DMS114 treated with DMSO at 0.1 percent for 48 hours (cell line): ENCODE data around the gene CCNJL.
"Not testable (repeated sequence)": the region's sequence is repeated elsewhere in the genome, so short reads cannot be mapped to it uniquely, and the experiment has no call there.

Experiments used
- DNase-seq: peaks from one replicate; lab custom pipeline; 2025; ENCODE audit not compliant: unreplicated experiment; lab: John Stamatoyannopoulos, UW

The CCNJL gene

DNA sequence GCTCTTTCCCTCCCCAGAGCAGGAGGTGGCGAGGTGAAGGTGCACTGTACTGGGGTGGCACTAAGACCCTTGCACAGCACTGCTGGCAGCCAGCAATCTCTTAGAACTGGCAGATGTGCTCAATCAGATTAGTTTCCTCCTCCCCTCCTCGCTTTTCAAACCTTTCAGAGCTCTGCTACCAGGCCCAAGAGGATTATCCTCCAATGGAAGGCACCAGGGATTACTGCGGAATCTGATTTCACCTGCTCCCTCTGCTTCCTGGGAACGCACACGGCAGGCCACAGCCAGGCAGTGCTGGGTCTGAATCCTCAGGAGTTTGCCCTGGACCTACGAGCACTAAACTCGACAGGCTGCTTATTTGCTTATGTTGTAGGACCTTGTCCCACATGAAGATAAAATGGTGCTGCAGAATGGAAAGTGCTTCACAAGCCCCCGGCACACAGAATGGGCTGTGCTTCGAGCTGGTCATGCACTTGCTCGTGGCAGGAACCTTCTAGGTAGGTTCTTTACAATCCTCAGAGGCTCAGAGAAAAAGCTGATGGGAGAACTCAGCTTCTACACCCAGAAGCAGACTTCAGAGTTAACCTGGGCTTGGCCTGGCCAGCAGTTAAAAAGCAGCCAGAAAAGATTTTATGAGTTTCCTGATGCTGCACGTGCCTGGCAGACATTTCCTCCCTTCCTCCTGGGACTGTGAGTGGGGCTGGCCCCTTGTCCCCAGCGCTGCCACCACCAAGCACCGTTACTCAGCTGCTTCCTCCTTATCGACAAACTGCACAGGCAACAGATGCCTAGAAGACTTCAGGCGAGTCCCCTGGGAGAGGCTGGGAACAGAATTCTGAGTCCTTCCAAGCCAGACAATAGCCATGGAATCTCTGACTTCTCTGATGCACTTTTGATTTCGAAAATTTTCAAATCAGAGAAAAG is 50.0 kb downstream of the CCNJL start:
- no peak for DNase-seq

- DNase-seq, result no peak
Observed at GRCh38 chr5:160260881-160261815, 51.2 kb downstream of the CCNJL start.

- DNase-seq, result no peak
Observed at GRCh38 chr5:160260006-160260775, 52.2 kb downstream of the CCNJL start.

DNA sequence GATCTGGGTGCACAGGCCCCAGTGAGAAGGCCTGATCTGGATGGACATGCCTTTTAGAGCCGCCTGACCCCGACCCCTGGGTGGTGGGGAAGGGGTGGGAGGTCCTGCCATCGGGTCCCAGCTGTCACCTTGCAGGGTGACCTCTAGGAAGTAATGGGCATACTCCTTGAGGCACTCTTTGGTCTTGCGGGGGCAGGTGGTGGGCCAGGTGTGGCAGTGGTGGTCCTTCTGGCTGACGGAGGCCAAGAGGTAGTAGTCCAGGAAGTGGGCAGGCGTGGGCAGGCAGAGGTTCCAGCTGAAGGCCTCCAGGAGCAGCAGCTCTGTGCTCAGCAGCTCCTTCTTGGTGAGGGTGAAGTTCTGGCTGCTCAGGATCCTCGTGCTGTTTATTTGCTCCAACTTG is 53.0 kb downstream of the CCNJL start:
- no peak for DNase-seq

DNA sequence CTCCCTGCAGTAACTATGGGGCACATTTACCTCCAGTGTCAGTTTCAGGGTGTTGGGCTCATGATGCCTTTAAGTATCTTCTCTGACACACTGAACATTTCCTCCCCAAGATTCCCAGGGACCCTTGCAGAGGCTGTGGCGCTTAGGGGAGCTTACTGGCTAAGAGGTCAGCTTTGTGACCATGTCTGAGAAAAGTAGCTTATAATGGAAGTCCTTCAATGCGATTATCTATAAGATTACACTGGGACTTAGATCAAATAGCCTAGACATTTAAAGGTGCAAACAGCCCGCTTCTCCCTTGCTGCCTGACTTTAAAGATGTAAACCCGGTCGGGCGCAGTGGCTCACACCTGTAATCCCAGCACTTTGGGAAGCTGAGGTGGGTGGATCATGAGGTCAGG is 57.7 kb downstream of the CCNJL start:
- no peak for DNase-seq

DNA sequence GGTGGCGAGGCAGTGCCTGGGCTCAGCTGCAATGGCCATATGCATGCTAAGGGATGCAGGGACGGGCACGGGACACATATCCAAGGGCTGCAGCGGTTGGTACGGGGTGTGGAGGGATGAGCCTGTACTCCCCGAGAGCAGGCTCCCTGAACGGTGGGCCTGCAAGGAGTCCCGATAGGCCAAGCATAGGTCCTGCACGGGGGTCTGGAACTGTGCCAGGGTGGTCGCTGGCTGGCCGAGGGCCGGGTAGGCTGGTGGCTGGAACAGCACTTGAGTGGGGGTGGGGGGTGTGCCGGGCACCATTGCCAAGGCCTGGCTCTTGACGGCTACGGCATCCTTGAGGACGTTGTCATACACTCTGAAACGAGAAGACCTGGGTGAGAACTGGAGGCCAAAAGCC is 58.9 kb downstream of the CCNJL start:
- no peak for DNase-seq

- DNase-seq, result no peak
Observed at GRCh38 chr5:160252916-160253315, 59.4 kb downstream of the CCNJL start.

- DNase-seq, result no peak
Observed at GRCh38 chr5:160251406-160252155, 60.8 kb downstream of the CCNJL start.

DNA sequence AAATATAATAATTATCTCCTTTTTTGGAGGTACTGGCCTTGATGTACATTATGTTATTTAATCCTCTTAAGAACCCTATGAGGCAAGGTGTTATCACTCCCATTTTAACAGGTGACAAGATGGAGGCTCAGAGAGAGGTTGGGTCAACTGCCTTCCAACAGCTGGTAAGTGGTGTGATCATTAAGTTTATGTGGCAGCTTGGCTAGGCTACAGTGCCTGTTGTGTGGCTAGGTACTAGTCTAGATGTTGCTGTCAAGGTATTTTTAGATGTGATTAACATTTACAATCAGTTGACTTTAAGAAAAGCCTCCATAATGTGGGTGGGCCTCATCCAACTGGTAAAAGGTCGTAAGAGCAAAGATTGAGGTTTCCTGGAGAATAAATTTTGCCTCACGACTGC is 61.5 kb downstream of the CCNJL start:
- no peak for DNase-seq

DNA sequence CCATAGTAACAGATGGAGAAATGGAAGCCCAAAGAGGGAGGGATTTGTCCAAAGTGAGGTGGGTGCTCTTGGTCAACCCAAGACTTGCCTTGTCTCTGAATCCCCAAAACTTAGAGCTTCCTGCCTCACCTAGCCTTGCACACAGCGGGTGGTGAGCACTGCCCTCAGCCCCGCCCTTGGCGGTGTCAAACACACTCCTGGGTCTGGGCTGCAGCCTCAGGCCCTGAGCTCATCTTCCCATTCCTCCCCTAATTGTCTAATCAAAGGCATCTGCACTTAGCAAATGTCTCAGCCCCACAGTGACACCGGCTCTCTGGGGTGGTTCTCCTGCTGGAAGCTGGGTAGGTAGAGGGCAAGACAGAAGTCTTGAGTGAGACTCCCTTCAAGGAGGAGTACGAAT is 62.1 kb downstream of the CCNJL start:
- DNase-seq, result no peak

GRCh38 chr5:160249570-160249969 is 62.8 kb downstream of the CCNJL start:
- not testable (repeated sequence) for DNase-seq

DNA sequence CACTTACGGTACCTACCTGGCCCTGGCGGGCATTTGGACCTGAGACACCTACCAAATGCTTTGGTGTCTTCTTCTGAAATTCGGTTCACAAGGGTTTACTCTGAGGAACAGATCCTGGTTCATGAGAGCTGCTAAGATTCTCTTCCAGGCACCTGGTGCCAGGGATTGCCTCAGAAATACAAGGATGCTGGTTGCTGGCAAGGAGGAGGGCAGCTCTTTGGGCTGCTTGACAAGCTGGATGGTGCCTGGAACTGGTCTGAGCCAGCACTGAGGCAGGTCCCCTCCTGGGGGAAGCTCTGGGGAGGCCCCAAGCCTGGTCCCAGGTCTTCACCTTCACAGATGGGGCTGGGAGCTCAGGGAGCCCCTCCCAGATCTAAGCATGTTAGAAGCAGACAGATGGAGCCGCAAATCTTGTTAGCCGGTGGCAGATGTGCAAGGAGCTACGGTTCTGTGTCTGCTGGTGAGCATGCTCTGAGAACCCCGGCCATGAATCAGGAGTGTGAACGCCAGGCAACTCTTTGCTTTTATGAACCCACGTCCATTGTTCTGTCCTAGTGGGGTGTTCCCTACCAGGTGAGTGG is 66.8 kb downstream of the CCNJL start:
- DNase-seq, result no peak

DNA sequence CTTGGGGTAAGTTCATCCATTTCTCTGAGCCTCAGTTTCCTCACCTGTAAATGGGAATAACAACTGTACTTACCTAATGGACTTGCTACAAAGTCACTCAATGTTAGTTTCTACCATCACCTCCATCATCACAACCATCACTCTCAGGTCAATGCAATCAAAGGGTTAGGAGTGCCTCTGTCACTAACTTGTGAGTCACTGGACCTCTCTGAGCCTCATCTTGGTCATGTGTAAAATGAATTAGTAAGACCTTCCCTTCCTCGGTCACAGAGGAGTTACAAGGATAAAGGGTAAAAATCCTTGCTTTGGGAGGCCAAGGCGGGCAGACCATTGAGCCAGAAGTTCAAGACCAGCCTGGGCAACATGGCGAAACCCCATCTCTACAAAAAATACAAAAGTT is 70.2 kb downstream of the CCNJL start:
- no peak for DNase-seq

- no peak for DNase-seq
Observed at GRCh38 chr5:160240350-160240749, 72.0 kb downstream of the CCNJL start.

- DNase-seq, result no peak
Observed at GRCh38 chr5:160237571-160238093, 74.7 kb downstream of the CCNJL start.

- no peak for DNase-seq
Observed at GRCh38 chr5:160235731-160236130, 76.6 kb downstream of the CCNJL start.

- no peak for DNase-seq
Observed at GRCh38 chr5:160233215-160233614, 79.1 kb downstream of the CCNJL start.

DNA sequence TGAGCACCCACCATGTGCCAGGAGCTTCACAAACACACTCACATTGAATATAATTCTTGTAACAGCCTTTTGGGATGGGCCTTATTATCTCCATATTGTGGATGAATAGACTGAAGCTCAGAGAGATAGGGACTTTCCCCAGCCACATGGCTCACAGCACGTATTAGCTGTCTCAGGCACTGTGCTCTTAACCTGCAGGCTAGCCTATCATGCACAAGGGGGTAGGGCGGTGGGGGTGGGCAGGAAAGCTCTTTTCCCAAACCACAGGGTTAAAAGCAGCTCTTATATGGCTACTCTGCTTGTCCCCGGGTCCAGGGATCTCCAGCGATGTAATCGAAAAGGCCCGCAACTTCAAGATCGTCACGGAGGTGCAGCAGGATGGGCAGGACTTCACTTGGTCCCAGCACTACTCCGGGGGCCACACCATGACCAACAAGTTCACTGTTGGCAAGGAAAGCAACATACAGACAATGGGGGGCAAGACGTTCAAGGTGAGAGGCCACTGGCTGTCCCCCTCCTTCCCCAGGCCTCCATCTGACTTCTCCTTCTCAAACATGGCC is 80.5 kb downstream of the CCNJL start:
- no peak for DNase-seq

DNA sequence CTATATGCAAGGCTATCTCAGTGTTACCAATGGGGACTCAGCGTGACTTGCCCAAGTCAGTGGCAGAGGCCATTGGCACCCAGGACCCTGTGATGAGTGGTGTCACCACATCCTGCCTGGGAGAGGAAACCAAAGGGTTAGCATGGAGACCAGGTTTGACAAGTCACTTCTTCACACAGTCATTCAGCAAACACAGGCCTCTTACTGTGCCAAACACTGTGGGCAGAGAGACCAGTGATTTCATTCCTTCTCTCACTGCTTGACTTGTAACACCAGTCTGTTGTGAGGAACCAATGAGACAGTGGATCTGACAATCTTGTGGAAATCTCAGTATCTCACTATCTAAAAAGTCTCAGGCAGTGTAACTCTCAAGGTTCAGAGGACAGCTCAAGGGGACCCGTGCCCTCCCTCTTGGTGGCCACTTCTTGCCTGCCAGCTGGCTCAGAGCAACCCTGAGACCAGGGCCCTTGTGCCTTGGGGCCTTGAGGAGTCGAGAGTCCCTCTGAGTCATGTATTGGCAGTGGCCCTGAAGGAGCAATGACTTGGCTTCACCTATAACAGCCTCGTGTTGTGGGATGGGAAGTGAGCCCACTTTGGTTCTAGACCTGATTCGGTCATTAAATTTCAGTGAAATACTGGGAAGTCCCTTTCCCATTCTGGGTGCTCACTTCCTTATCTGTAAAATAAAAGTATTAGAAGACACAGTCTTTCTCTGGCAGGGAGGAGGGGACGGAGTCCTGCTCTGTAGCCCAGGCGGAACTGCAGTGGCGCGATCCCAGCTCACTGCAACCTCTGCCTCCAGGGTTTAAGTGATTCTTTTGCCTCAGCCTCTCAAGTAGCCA is 81.5 kb downstream of the CCNJL start:
- no peak for DNase-seq
